Measurements from ENCODE around the gene SETBP1. TPM values are rescaled to one million over a fixed set of nuclear protein-coding genes. Genes with fewer than 3 reads are reported as not detected.

Gene SETBP1
- total RNA-seq, 1 experiment from 2014 or later = 2.7 TPM

DNA sequence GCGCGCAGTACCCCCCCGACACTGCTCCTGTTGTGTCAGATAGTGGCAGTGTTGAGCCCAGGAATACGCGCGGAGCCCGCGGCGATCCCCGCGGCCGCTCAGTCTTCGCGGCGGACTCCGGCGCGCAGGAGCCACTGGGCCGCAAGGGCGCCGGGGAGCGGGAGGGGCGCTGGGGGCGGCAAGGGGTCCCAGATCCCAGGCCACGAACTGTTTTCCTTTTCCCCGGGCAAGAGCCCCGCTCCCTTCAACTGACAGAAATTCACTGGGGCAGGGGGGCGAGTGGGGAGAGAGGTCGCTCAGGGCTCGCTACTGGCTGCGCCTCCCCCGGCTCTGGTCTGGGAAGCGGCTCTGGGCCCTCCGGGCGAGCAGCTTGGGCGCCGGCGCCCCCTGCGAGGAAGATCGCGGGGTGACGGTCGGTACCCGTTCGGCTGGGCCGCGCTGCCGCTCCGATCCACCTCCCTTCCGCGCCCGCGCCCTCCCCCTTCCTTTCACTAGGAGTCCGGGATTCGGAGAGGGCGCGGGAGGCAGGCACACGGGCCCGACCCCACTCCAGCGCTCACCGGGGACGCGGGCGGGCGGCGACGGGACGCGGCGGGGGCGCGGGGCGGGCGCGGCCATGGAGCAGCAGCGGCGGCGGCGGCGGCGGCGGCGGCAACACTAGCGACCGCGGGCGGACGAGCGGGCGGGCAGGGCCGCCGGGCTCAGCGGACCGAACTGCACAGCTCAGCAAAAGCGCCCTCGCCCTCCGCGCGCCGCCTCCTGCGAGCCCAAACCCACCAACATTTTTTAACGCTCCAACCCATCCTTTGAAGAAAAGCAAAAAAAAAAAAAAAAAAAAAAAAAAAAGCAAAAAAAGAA lies 1.4 kb upstream of the SETBP1 start:
- peak; percentile 83 for DNase-seq (ENCODE audit: low read depth)

DNA sequence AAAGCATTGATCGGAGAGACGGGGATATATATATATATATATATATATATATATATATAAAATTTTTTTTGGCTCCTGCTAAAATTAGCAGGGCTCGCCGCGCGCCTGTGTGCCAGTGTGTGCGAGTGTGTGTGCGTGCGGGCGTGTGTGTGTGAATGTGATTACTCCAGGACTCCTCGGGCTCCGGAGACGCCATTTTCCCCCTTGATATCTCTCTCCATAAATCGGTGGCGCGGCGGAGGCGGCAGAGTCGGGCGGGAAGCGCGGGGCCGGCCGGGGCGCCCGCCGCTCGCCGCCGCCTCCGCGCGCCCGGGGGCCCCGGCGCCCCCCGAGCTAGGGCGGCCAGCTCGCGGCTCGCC lies 795 bp upstream of the SETBP1 start:
- DNase-seq (ENCODE audit: low read depth) = peak; percentile 20

DNA sequence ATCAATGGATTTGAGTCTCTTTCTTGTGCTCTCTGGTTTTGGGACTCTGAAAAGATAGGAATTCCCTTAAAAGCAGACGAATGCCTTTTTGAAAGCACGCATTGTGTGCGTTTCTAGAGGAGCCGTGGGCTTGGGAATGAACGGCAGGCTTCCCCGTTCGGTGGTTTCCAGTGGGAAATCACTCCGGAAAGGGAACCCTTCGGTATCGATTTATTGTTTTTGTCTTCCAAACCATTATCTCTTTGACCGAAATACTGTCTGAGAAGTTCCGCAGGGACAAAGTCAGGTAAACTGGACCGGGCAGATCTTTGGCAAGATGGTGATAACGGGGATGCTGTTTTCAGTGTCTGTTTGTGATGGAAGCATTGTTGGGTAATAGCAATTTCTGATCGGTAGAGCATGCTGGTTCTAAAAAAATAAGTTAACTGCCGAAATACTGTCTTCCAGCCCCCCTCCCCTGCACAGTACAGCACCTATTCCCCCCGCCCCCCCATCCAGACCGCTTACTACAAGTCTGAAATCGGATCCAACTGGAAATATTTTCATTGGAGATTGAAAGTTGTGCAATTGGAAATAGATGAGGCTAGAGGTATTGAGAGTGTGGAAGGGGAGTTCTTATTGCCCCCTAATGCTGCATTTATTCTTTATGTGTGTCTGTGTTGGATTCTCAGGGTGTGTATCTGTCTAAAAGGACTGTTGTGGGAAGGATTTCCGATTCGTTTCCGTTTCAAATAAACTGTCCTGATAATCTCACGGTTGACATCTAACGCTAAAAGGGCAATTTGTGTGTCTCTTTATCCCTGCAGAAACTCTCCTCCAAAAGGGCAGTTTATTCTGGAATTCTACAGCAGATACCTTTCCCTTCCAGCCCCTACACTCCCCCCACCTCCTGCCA lies 635 bp downstream of the SETBP1 start:
- DNase-seq (ENCODE audit: low read depth) = no peak

DNA sequence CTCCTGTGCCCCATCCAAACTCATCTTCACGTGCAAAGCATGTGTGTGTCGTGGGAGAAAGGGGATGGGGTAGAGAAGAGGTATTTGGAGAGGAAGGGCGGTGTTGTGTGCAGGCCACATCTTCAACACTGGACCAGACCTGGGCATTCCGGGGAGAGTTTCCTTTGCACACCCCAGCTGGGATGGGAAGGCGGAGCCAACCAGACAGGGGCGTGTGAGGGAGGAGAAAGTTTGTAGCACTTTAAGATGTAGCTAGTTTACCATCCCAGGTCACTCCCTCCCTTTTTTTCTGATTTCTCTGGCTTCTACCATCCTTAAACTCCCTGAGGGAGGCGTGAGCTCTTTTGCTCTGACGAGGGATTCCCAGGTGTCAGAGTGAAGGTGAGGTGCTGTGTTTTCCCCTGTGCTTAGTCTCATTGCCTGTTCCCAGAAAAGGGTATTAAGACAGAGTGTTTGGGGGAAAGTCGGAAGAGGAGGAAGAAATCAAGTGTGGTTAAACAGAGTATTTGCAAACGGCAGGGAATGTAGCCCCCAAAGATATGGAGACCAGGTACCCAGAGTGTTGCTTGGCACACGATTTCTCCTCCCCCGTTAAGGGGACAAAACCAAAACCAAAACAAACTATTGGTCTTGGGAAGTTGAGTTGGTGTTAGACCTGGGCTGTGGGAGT lies 1.6 kb downstream of the SETBP1 start:
- no peak for DNase-seq (ENCODE audit: low read depth)

DNA sequence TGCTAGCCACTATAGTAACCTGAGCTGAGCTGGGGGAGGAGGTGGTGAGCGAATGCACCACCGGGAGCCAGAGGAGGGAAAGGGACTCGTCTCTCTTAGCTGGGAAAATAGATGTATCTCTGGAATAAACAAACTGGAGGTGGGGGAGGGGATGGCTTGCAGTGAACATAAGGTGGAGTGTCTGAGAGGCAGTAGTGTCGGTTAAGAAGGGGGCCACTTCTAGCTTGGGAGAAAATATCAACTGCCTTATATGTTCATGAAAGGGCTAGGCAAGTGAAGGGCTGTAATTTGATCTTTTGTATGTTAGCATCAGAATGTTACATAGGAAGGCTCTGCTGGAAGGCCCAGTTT lies 2.2 kb downstream of the SETBP1 start:
- DNase-seq (ENCODE audit: low read depth) = peak; percentile 16

DNA sequence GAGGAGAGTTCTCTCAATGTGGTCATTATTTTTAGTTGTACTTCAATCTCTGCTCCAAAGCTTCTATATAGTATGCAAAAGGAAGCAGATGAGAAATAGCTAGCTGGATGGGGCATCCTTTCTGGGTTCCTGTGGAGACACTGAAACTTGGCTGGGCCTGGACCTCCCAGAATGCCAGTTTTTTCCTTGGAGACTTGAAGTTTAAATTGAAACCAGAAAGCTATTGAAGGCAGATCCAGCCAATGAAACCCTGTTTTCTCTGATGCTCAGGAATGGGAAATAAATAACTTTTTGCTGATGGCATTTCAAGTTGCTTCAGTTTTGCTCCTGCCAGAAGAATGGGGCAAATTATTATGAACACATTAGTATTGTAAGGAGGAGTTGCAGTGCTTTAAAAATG lies 2.9 kb downstream of the SETBP1 start:
- no peak for DNase-seq (ENCODE audit: low read depth)

DNA sequence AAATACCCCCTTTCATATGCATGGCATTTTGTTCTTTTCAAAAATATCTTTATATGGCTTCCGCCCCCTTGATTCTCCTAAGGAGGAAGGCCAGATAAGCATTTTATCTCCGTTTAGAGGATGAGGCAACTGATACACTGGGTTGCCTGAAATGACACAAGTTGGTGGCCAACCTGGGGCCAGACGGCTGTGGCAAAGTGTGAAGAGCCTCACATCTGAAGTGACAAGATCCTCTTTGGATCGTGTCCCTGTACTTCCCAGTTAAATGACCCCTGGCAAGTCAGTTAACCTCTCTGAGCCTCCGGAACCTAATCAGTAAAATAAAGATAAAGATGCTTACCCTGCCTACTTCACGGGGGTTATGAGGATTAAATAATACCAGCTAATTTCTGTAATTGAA lies 4.6 kb downstream of the SETBP1 start:
- DNase-seq (ENCODE audit: low read depth) = no peak

DNA sequence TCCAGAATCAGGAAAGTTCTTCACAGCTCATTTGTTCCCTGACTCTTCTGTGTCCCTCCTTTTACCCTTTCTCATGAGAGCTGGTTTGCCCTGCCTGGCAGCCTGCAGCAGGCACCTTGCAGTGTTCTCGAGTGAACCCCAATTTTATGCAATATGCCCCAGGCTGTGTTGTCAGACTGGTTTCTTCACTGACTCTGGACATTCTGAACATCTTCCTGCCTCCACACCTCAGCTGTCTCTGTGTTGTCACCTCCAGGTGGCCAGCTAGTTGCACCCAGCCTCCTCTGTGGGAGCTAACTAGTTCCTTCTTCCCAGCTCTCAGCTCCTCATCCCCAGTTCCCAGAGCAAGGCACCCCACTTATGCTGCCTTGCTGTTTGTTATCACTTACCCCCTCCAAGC lies 5.5 kb downstream of the SETBP1 start:
- DNase-seq (ENCODE audit: low read depth) = no peak

DNA sequence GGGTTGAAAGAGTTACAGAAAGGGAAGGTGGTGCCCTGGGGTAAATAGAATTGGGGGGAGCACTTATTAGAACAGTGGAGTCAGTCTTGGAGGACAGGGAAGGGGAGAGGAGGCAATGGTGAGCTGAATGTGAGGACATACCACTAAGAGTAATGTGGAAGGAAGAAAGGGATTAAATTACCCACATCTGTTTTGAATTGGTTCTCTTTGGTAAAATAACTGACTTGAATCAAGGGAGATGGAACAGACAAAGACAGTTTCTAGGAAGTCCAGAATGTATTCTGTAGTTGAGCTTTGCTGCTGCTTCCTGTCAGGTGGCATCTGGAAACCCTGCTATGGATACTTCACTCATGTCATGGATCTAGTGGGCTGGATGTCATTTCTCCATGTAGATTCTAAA lies 6.7 kb downstream of the SETBP1 start:
- no peak for DNase-seq (ENCODE audit: low read depth)

DNA sequence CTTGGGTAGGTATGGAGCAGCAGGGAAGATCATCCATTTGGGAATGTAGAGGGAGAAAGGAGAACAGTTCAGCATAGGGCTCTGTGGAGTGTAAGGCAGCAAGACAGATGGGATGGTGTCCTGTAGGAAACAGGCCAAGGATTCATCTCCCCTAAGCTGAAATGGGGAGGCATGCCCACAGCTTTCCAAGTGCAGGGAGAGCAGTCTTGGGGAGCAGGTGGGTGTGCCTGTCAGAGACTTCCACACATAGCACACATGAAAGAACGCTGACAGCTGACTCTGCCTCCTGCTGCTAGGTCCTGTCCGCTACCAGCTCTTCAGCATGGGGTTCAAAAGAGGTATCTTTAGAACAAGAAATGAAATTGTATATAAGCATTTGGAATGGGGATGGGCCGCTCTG lies 9.0 kb downstream of the SETBP1 start:
- DNase-seq (ENCODE audit: low read depth) = no peak

DNA sequence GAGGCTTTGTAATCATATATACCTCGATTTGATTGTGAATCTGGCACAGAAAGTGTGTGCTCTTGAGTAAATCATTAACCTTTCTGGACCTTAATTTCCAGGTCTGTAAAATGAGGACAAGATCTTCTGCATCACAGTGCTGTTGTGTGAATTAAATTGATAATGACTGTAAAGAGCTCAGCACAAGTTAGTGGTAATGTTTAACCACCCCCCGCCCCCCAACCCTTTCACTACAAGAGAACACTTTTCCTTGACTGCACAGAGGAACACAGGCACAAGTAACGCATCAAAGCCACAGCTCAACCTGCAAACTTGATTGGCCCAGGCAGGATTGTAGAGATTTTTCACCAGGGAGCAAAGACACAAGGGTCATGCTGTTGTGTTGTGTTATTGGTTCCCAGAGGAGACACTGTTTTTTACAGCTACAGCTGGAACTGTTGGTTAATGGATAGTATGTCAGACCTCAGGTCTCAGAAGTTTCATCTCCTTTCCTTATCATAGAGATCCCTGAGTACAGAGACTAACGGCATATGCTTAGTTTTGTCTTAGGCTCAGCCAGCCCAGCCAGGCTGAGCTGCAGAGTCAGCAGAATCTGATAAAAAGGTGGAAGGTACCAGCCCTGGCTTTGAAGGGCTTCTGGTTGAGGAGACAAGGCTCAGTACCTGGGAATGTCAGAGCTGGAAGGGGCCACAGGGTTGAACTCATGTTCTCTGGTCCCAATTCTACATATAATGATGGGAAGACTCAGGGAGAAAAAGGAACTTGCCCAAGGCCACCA lies 10.6 kb downstream of the SETBP1 start:
- no peak for DNase-seq (ENCODE audit: low read depth)

DNA sequence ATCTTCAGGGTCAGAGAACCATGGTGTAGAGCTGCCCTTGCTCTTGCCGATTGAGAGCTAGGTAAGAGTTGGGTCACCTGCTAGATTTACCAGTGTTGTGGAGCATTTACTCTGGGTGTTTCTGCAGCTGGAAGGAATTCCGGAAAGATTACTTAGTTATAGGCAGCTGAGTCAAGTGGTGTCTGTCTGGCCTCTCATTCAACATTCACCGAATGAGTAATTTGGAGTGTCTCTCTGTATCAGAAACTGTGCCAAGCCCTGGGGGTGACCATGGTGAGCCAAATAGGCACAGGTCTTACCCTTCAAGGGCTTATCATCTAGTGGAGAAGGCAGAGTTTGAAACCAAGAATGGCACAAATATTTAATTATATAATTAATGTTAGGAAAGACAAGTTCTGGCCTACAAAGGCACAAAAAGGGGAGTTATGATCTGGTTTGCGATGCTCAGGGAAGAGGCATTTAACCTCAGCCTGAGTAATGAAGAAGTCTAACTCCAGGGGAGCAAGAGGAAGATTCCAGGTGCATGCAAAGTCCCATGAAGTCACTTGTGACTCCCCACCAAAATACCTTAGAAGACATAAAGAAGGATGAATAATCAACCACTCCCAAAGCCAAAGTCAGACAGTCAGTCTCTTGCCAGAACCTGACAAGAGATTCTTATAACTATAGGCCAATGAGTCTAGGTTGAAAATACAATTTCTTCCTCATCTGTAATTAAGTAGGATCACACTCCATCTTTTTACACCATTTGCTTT lies 12.5 kb downstream of the SETBP1 start:
- DNase-seq (ENCODE audit: low read depth) = peak; percentile 62

DNA sequence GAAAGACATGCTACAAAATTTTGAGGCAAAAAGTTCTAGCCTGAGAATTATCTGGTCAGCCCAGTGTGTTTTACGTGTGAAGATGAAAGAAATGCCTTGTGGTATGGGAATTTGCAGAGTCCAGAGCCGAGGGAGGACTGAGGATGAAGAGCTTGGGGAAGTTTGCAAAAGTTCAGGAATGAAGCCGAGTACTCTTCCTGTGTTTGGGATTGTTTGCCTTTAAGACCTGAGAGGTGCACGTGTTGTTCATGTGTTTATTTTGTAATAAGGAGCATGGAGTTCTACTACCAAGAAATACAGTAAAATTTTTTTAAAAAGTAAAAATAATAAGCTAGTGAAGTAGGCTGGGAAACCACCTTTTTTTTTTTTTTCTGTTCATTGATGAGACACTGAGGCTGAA lies 14.8 kb downstream of the SETBP1 start:
- DNase-seq (ENCODE audit: low read depth) = no peak

DNA sequence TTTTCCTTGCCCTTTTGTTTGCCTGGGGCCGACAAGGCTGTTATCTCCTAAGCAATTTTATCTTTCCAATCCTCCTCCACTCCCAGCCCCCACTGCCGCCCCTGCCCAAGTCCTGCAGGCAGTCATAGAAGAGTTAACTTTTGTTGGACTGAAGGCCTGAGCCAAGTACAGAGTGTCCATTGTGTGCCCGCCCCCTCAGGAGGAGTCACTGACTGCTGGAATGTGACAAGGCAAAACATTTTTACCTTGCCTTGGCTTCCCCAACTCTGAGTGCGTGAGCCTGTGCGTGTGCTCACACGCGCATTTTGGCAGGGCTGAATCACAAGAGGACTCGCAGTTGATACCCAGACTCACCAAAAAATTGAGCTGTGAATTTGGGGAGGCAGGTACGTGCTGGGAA lies 16.2 kb downstream of the SETBP1 start:
- DNase-seq (ENCODE audit: low read depth) = no peak

DNA sequence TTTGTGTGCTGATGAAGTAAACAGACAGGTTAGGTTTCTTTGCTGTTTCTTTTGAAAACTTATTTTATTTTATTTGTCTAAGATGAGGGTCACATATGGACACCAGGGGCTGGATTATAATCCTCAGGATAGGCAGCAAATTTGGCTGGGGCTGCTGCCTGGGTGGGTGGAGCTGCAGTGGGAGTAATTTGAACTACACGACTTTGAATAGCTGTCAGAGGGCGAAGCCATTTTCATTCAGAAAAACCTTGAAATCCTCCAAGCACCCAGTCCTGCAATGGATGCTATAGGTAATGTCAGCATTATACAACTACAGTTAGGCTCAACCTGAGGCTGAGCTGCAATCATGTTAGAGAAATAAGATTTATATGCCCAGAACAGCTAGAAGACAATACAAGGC lies 16.6 kb downstream of the SETBP1 start:
- DNase-seq (ENCODE audit: low read depth) = no peak

DNA sequence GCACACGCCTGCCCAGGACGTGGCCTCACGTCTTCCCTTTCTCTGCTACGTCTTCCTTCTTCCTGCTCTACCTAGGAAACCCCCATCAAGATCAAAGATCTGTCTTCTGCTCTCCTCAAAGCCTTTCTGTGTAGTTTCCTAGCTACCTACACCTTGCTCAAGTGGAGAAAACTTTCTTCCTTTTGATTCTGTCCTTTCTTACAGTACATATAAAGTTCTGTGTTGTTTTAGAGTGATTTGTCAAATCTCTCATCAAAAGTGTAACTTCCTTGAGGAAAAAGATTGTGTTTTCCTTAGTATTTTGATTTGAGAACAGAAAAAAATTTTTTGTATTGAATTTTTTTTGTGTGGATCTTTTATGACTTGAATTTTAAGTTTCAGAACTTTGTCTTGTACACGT lies 17.8 kb downstream of the SETBP1 start:
- no peak for DNase-seq (ENCODE audit: low read depth)

DNA sequence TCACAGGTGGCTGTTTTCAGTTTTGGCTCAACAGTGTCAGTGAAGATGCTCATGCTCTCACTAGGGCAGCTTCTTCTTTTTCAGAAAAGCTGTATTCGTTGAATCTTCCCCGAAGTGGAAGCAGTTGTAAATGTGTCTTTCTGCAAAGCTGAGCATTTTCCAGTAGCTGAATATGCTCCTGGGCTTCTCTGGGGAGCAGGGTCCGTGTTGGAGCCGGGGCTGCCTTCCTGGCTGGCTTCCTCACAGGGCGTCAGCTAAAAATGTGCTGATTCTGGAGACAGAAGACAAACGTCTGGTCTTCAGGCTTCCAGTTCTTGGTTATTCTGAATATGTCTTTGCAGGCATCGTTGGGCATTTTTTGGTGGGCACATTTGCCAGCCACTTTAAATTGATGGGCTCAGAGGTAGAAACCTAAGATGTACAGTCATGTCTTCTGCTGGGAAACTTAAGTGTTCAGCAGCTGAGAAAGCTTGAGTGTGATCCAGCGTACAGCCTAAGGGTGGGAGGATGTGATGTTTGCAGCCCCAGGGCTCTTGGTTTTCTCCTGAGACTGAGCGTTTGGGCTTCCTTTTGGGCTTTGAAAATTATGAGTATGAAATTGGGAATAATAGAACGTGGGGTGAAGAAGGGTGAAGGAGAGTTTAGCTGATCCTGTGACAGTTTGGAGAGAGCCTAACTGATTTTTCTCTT lies 19.0 kb downstream of the SETBP1 start:
- no peak for DNase-seq (ENCODE audit: low read depth)

DNA sequence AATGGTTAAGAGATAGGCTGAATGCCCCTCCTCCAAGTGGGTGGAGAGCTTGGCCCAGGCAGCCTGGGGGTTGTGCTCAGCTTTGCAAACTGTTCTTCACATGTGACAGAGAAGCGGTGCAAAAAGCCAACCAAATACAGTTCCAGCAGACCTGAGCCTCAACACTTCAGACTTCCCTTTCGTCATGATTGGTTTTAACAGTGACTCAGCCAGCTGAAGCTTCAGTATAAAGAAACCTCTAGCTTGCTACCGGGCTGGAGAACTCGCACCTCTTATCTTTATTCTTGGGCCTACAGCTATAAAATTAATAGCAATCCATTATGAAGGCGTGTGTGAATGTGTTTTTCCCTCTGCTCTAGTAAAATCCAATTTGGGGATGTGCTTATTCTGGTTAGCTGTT lies 20.0 kb downstream of the SETBP1 start:
- DNase-seq (ENCODE audit: low read depth) = peak; percentile 42

DNA sequence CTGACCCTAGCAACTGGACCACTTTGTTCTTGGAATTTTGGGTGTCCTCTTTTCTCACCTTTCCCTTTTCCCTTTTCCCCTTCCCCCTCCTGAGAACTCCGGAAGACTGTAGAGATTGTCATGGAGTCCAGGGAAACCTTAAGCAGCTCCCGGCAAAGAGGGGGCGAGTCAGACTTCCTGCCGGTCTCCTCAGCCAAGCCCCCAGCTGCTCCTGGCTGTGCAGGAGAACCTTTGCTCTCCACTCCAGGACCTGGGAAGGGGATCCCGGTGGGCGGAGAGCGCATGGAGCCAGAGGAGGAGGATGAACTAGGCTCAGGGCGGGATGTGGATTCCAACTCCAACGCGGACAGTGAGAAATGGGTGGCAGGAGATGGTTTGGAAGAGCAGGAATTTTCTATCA lies 20.5 kb downstream of the SETBP1 start:
- DNase-seq (ENCODE audit: low read depth) = peak; percentile 81

DNA sequence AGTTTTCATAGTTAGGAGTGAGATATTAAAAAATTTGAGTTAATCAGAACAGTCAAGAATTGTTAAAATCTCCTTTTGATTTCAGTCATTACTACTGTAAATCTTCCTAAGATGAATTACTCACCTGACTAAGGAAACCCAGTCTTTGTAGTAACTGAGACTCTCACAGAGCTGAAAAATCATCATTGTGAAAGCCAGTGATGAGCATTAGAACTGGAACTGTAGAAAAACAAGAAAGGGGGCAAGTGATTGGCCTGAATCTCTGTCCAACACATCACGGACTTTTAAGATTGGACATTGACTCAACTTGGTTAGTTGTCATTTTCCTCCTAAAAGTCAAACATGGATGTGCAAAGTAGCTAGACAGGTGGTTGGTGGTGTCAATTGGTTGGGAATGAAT lies 21.9 kb downstream of the SETBP1 start:
- DNase-seq (ENCODE audit: low read depth) = no peak
